Panc1 (cell line): Measurements from ENCODE around the gene CBFB. TPM values are rescaled to one million over a fixed set of nuclear protein-coding genes. Genes with fewer than 3 reads are reported as not detected.

ENCODE experiments used
- ATAC-seq: fragments of 200-7000 bp; cut with Tn5 transposase; 2 replicates; pipeline ENCODE4 v1.9.1; 2020; ENCODE audit warnings: mild to moderate bottlenecking, moderate library complexity
- BruUV-seq: library from RNA; stranded (reverse); fragments of 400-500 nt; replicated peaks from 2 replicates; lab custom pipeline; 2021; lab: Mats Ljungman, UMichigan
- CTCF ChIA-PET: fragments of 300-600 bp; sonication (Branson Sonifier 250); formaldehyde crosslinking; loops from one replicate; lab custom pipeline; 2022; ENCODE audit warnings: antibody characterized with exemption; lab: Charles Lee
- POLR2A ChIA-PET: fragments of 300-600 bp; sonication (Branson Sonifier 250); formaldehyde crosslinking; loops from one replicate; lab custom pipeline; 2022; ENCODE audit warnings: antibody characterized with exemption; lab: Charles Lee
- DNase-seq: peaks from one replicate; pipeline ENCODE4 v3.0.0-alpha.2; 2010; ENCODE audit warnings: low read depth, low spot score
- H3K27ac ChIP-seq: 2 replicates; pipeline ENCODE4 v1.5.1; 2011; ENCODE audit warnings: mild to moderate bottlenecking, low read length, inconsistent platforms
- H3K27me3 ChIP-seq: fragments of 200-500 bp; sonication (Bioruptor generic); 2 replicates; pipeline ENCODE4 v1.6.0; 2014; ENCODE audit warnings: low read length, inconsistent platforms; ENCODE audit not compliant: control insufficient read depth, insufficient read depth
- H3K36me3 ChIP-seq: fragments of 200-500 bp; sonication (Bioruptor generic); 2 replicates; pipeline ENCODE4 v1.5.1; 2014; ENCODE audit warnings: inconsistent platforms, mild to moderate bottlenecking, low read length, moderate library complexity; ENCODE audit not compliant: control insufficient read depth, insufficient read depth
- H3K4me1 ChIP-seq: 2 replicates; pipeline ENCODE4 v1.5.1; 2011; ENCODE audit warnings: inconsistent platforms, mild to moderate bottlenecking, low read length, moderate library complexity; ENCODE audit not compliant: control insufficient read depth, insufficient read depth
- H3K4me3 ChIP-seq, 2 experiments: 2 replicates each; pipeline ENCODE4 v1.5.1; 2011 to 2012; ENCODE audit warnings: low read depth in 2 of 2, low read length in 2 of 2, mild to moderate bottlenecking in 2 of 2, inconsistent platforms in 1 of 2, moderate library complexity in 1 of 2
- H3K9me3 ChIP-seq: fragments of 200-500 bp; sonication (Bioruptor generic); 2 replicates; pipeline ENCODE4 v1.5.1; 2014; ENCODE audit warnings: low read depth, mild to moderate bottlenecking, inconsistent platforms, low read length, moderate library complexity; ENCODE audit not compliant: control insufficient read depth, insufficient read depth
- CTCF ChIP-seq: fragments of 450-650 bp; IDR thresholded peaks from 2 replicates; pipeline ENCODE4 v1.5.1; 2017; ENCODE audit warnings: mild to moderate bottlenecking
- POLR2AphosphoS5 ChIP-seq: IDR thresholded peaks from 2 replicates; pipeline ENCODE4 v1.6.1; 2012; ENCODE audit warnings: mild to moderate bottlenecking, low read depth, low read length, moderate library complexity
- SIN3A ChIP-seq: IDR thresholded peaks from 2 replicates; pipeline ENCODE4 v1.6.1; 2012; ENCODE audit warnings: low read depth, mild to moderate bottlenecking, low read length, moderate library complexity, borderline replicate concordance; ENCODE audit not compliant: insufficient read depth
- TCF7L2 ChIP-seq: IDR thresholded peaks from 2 replicates; pipeline ENCODE4 v1.6.1; 2011; ENCODE audit warnings: mild to moderate bottlenecking, low read depth, low read length, inconsistent platforms
- in situ Hi-C: cut with HindIII; loops from 2 replicates; pipeline ENCODE4 v1.10.0; 2016; ENCODE audit warnings: low sequenced_read_pairs, low pct_unique_long_range_greater_than_20kb
- intact Hi-C: fragments of 100-400 bp; cut with micrococcal nuclease; formaldehyde crosslinking; loops from one replicate; pipeline ENCODE4 v1.10.0; 2022; ENCODE audit not compliant: unreplicated experiment
- total RNA-seq: library from RNA; stranded (reverse); gene quantifications from one replicate; pipeline ENCODE4 v1.2.1, GENCODE V29; 2021; ENCODE audit not compliant: unreplicated experiment
- TF ChIP-seq, protein P1 (sequence below), 2 experiments: IDR thresholded peaks; 2 replicates each; pipeline ENCODE4 v1.6.1; 2011 to 2012; ENCODE audit warnings: low read depth in 2 of 2, control low read depth in 1 of 2, low read length in 1 of 2, mild to moderate bottlenecking in 1 of 2, moderate library complexity in 1 of 2; ENCODE audit not compliant: insufficient read depth in 1 of 2

The CBFB gene
- total RNA-seq, 1 experiment from 2014 or later: 66.4 TPM

GRCh38 chr16:67086822-67087221, 57.9 kb downstream of the CBFB start:
- DNase-seq: no peak
- Histone ChIP-seq H3K27me3 (no peaks in the 10 kb centered on the region), H3K4me1 (no peaks in the 10 kb centered on the region), H3K4me3 (no peak overlapping the region), H3K9me3 (no peaks in the 10 kb centered on the region), H3K36me3 (peaks cover 3% of the 10 kb centered on the region; the same call in 1 of the 2 replicates), H3K27ac (no peak overlapping the region)
- intact Hi-C loops: no loop called here
- CTCF ChIA-PET: no interaction called here
- ATAC-seq: no peak
- POLR2A ChIA-PET: no interaction called here
- TF ChIP-seq POLR2AphosphoS5 (no peak), SIN3A (no peak), TCF7L2 (no peak), CTCF (no peak)
- TF ChIP-seq, protein P1, sequence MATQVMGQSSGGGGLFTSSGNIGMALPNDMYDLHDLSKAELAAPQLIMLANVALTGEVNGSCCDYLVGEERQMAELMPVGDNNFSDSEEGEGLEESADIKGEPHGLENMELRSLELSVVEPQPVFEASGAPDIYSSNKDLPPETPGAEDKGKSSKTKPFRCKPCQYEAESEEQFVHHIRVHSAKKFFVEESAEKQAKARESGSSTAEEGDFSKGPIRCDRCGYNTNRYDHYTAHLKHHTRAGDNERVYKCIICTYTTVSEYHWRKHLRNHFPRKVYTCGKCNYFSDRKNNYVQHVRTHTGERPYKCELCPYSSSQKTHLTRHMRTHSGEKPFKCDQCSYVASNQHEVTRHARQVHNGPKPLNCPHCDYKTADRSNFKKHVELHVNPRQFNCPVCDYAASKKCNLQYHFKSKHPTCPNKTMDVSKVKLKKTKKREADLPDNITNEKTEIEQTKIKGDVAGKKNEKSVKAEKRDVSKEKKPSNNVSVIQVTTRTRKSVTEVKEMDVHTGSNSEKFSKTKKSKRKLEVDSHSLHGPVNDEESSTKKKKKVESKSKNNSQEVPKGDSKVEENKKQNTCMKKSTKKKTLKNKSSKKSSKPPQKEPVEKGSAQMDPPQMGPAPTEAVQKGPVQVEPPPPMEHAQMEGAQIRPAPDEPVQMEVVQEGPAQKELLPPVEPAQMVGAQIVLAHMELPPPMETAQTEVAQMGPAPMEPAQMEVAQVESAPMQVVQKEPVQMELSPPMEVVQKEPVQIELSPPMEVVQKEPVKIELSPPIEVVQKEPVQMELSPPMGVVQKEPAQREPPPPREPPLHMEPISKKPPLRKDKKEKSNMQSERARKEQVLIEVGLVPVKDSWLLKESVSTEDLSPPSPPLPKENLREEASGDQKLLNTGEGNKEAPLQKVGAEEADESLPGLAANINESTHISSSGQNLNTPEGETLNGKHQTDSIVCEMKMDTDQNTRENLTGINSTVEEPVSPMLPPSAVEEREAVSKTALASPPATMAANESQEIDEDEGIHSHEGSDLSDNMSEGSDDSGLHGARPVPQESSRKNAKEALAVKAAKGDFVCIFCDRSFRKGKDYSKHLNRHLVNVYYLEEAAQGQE (IDR thresholded peaks at IDR 0.05; ENCODE audit: insufficient read depth in 1 of 2, low read depth in 2 of 2, low read length in 1 of 2): no peak
- in situ Hi-C loops: no loop called here
- no TSS peak for BruUV-seq

DNA sequence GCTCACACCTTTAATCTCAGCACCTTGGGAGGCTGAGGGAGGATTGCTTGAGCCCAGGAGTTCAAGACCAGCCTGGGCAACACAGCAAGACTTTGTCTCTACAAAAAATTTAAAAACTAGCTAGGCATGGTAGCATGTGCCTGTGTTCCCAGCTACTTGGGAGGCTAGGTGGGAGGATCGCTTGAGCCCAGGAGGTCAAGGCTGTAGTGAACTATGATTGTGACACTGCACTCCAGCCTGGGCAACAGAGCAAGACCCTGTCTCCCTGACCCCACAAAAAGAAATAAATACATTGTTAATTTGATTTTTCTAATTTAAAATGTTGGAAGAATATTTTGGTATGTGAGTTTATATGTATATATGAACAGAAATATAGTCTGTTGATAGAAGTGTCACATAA, 58.3 kb downstream of the CBFB start:
- H3K27ac ChIP-seq: no peak overlapping the region
- ChIA-PET CTCF (no interaction called here), POLR2A (no interaction called here)
- no peaks in the 10 kb centered on the region for H3K27me3 ChIP-seq
- in situ Hi-C loops: no loop called here
- no peaks in the 10 kb centered on the region for H3K9me3 ChIP-seq
- H3K4me1 ChIP-seq: no peaks in the 10 kb centered on the region
- DNase-seq (no peak), ATAC-seq (no peak)
- BruUV-seq: no TSS peak
- no peak overlapping the region for H3K4me3 ChIP-seq
- TF ChIP-seq CTCF (no peak), POLR2AphosphoS5 (no peak), TCF7L2 (no peak), SIN3A (no peak)
- TF ChIP-seq, protein P1 (IDR thresholded peaks at IDR 0.05; ENCODE audit: insufficient read depth in 1 of 2, low read depth in 2 of 2, low read length in 1 of 2): no peak
- intact Hi-C loops: no loop called here
- H3K36me3 ChIP-seq: peaks cover 3% of the 10 kb centered on the region; the same call in 1 of the 2 replicates
